ENCODE data around the gene STH.

The STH gene

GRCh38 chr17:45992904-45993303 lies 6.1 kb upstream of the STH start:
- Histone ChIP-seq H3K18ac (ENCODE audit: low read depth in 1 of 2, low read length in 2 of 2) (no peak overlapping the region), H3K9me3 (ENCODE audit: control insufficient read depth, low read length) (no peaks in the 10 kb centered on the region), H2AFZ (ENCODE audit: low read depth, low read length) (no peak overlapping the region), H2BK15ac (ENCODE audit: low read depth, poor library complexity, severe bottlenecking) (no peak overlapping the region), H3K36me3 (ENCODE audit: control insufficient read depth in 1 of 2, insufficient read depth in 2 of 2, low read depth in 1 of 2, low read length in 2 of 2) (no peaks in the 10 kb centered on the region), H3K4ac (ENCODE audit: low read depth in 1 of 2, low read length in 2 of 2) (no peak overlapping the region), H2AK5ac (ENCODE audit: low read length, severe bottlenecking) (no peak overlapping the region), H3K27me3 (ENCODE audit: control insufficient read depth in 1 of 2, insufficient read depth in 1 of 2, low read length in 2 of 2) (peaks cover 9 to 18% of the 10 kb centered on the region in 2 experiments), H2BK5ac (ENCODE audit: low read depth, low read length, poor library complexity, severe bottlenecking) (no peak overlapping the region), H4K91ac (ENCODE audit: low read length) (no peak overlapping the region), H3K23ac (ENCODE audit: low read length in 2 of 2) (no peak overlapping the region), H3K4me2 (ENCODE audit: low read length, poor library complexity, severe bottlenecking) (no peak overlapping the region), H3K4me3 (ENCODE audit: insufficient read depth in 1 of 2, low read depth in 1 of 2, low read length in 2 of 2) (no peak overlapping the region), H3K4me1 (ENCODE audit: control insufficient read depth, insufficient read depth, low read depth, low read length) (peaks cover 6% of the 10 kb centered on the region), H2BK120ac (ENCODE audit: low read depth, low read length) (no peak overlapping the region), H3K9ac (ENCODE audit: low read length) (no peak overlapping the region), H2BK12ac (ENCODE audit: low read length in 2 of 2) (no peak overlapping the region), H3K14ac (ENCODE audit: low read length in 2 of 2) (peak overlapping the region in 1 of 2 experiments; percentile 85), H3K79me1 (replicated peaks; ENCODE audit: low read length, poor library complexity, severe bottlenecking) (no peaks in the 10 kb centered on the region), H3K27ac (ENCODE audit: low read length, poor library complexity, severe bottlenecking) (no peak overlapping the region), H4K8ac (ENCODE audit: low read length) (no peak overlapping the region)
- 79% methylated on average over 10 of the region's 10 CpGs for WGBS
- no peak for DNase-seq

GRCh38 chr17:45993962-45994627 lies 5.0 kb upstream of the STH start:
- Histone ChIP-seq H3K36me3 (ENCODE audit: control insufficient read depth in 1 of 2, insufficient read depth in 2 of 2, low read depth in 1 of 2, low read length in 2 of 2) (no peaks in the 10 kb centered on the region), H3K4ac (ENCODE audit: low read depth in 1 of 2, low read length in 2 of 2) (no peak overlapping the region), H3K4me2 (ENCODE audit: low read length, poor library complexity, severe bottlenecking) (no peak overlapping the region), H3K4me1 (ENCODE audit: control insufficient read depth, insufficient read depth, low read depth, low read length) (peaks cover 6% of the 10 kb centered on the region), H2BK120ac (ENCODE audit: low read depth, low read length) (no peak overlapping the region), H2BK5ac (ENCODE audit: low read depth, low read length, poor library complexity, severe bottlenecking) (no peak overlapping the region), H3K79me1 (replicated peaks; ENCODE audit: low read length, poor library complexity, severe bottlenecking) (no peaks in the 10 kb centered on the region), H4K91ac (ENCODE audit: low read length) (no peak overlapping the region), H3K27ac (ENCODE audit: low read length, poor library complexity, severe bottlenecking) (no peak overlapping the region), H3K9ac (ENCODE audit: low read length) (no peak overlapping the region), H3K18ac (ENCODE audit: low read depth in 1 of 2, low read length in 2 of 2) (no peak overlapping the region), H3K27me3 (ENCODE audit: control insufficient read depth in 1 of 2, insufficient read depth in 1 of 2, low read length in 2 of 2) (peaks cover 13 to 23% of the 10 kb centered on the region in 2 experiments), H2BK15ac (ENCODE audit: low read depth, poor library complexity, severe bottlenecking) (no peak overlapping the region), H3K14ac (ENCODE audit: low read length in 2 of 2) (no peak overlapping the region), H3K23ac (ENCODE audit: low read length in 2 of 2) (no peak overlapping the region), H2BK12ac (ENCODE audit: low read length in 2 of 2) (no peak overlapping the region), H2AFZ (ENCODE audit: low read depth, low read length) (no peak overlapping the region), H2AK5ac (ENCODE audit: low read length, severe bottlenecking) (no peak overlapping the region), H3K9me3 (ENCODE audit: control insufficient read depth, low read length) (no peaks in the 10 kb centered on the region), H3K4me3 (ENCODE audit: insufficient read depth in 1 of 2, low read depth in 1 of 2, low read length in 2 of 2) (no peak overlapping the region), H4K8ac (ENCODE audit: low read length) (no peak overlapping the region)
- DNase-seq = no peak
- 90% methylated on average over 15 of the region's 16 CpGs for WGBS

- peaks cover 6% of the 10 kb centered on the region for H3K4me1 ChIP-seq (ENCODE audit: control insufficient read depth, insufficient read depth, low read depth, low read length)
- no peak overlapping the region for H2AK5ac ChIP-seq (ENCODE audit: low read length, severe bottlenecking)
- H3K4ac ChIP-seq (ENCODE audit: low read depth in 1 of 2, low read length in 2 of 2) = no peak overlapping the region
- H3K9me3 ChIP-seq (ENCODE audit: control insufficient read depth, low read length) = no peaks in the 10 kb centered on the region
- peaks cover 10 to 23% of the 10 kb centered on the region in 2 experiments for H3K27me3 ChIP-seq (ENCODE audit: control insufficient read depth in 1 of 2, insufficient read depth in 1 of 2, low read length in 2 of 2)
- H2AFZ ChIP-seq (ENCODE audit: low read depth, low read length) = no peak overlapping the region
- no peaks in the 10 kb centered on the region for H3K36me3 ChIP-seq (ENCODE audit: control insufficient read depth in 1 of 2, insufficient read depth in 2 of 2, low read depth in 1 of 2, low read length in 2 of 2)
- H4K8ac ChIP-seq (ENCODE audit: low read length) = no peak overlapping the region
- H3K9ac ChIP-seq (ENCODE audit: low read length) = no peak overlapping the region
- H3K27ac ChIP-seq (ENCODE audit: low read length, poor library complexity, severe bottlenecking) = no peak overlapping the region
- no peaks in the 10 kb centered on the region for H3K79me1 ChIP-seq (replicated peaks; ENCODE audit: low read length, poor library complexity, severe bottlenecking)
- H4K91ac ChIP-seq (ENCODE audit: low read length) = no peak overlapping the region
- no peak overlapping the region for H2BK15ac ChIP-seq (ENCODE audit: low read depth, poor library complexity, severe bottlenecking)
- no peak overlapping the region for H3K4me2 ChIP-seq (ENCODE audit: low read length, poor library complexity, severe bottlenecking)
- H3K23ac ChIP-seq (ENCODE audit: low read length in 2 of 2) = no peak overlapping the region
- H3K14ac ChIP-seq (ENCODE audit: low read length in 2 of 2) = no peak overlapping the region
- no peak overlapping the region for H2BK12ac ChIP-seq (ENCODE audit: low read length in 2 of 2)
- no peak overlapping the region for H3K4me3 ChIP-seq (ENCODE audit: insufficient read depth in 1 of 2, low read depth in 1 of 2, low read length in 2 of 2)
- no peak overlapping the region for H2BK5ac ChIP-seq (ENCODE audit: low read depth, low read length, poor library complexity, severe bottlenecking)
- no peak overlapping the region for H3K18ac ChIP-seq (ENCODE audit: low read depth in 1 of 2, low read length in 2 of 2)
- 90% methylated on average over 8 of the region's 8 CpGs for WGBS
- H2BK120ac ChIP-seq (ENCODE audit: low read depth, low read length) = no peak overlapping the region
- DNase-seq = no peak
Measured at GRCh38 chr17:45994987-45995386, 4.1 kb upstream of the STH start.

- Histone ChIP-seq H3K18ac (ENCODE audit: low read depth in 1 of 2, low read length in 2 of 2) (no peak overlapping the region), H3K36me3 (ENCODE audit: control insufficient read depth in 1 of 2, insufficient read depth in 2 of 2, low read depth in 1 of 2, low read length in 2 of 2) (no peaks in the 10 kb centered on the region), H2BK12ac (ENCODE audit: low read length in 2 of 2) (no peak overlapping the region), H3K4me3 (ENCODE audit: insufficient read depth in 1 of 2, low read depth in 1 of 2, low read length in 2 of 2) (no peak overlapping the region), H3K14ac (ENCODE audit: low read length in 2 of 2) (no peak overlapping the region), H4K91ac (ENCODE audit: low read length) (no peak overlapping the region), H3K27ac (ENCODE audit: low read length, poor library complexity, severe bottlenecking) (no peak overlapping the region), H3K9me3 (ENCODE audit: control insufficient read depth, low read length) (no peaks in the 10 kb centered on the region), H3K4me1 (ENCODE audit: control insufficient read depth, insufficient read depth, low read depth, low read length) (peaks cover 6% of the 10 kb centered on the region), H3K9ac (ENCODE audit: low read length) (no peak overlapping the region), H2AK5ac (ENCODE audit: low read length, severe bottlenecking) (no peak overlapping the region), H3K27me3 (ENCODE audit: control insufficient read depth in 1 of 2, insufficient read depth in 1 of 2, low read length in 2 of 2) (peaks cover 9 to 21% of the 10 kb centered on the region in 2 experiments), H3K23ac (ENCODE audit: low read length in 2 of 2) (no peak overlapping the region), H2AFZ (ENCODE audit: low read depth, low read length) (no peak overlapping the region), H3K4ac (ENCODE audit: low read depth in 1 of 2, low read length in 2 of 2) (no peak overlapping the region), H4K8ac (ENCODE audit: low read length) (no peak overlapping the region), H3K79me1 (replicated peaks; ENCODE audit: low read length, poor library complexity, severe bottlenecking) (no peaks in the 10 kb centered on the region), H2BK5ac (ENCODE audit: low read depth, low read length, poor library complexity, severe bottlenecking) (no peak overlapping the region), H3K4me2 (ENCODE audit: low read length, poor library complexity, severe bottlenecking) (no peak overlapping the region), H2BK15ac (ENCODE audit: low read depth, poor library complexity, severe bottlenecking) (no peak overlapping the region), H2BK120ac (ENCODE audit: low read depth, low read length) (no peak overlapping the region)
- DNase-seq = no peak
- 86% methylated on average over 14 of the region's 14 CpGs for WGBS
Measured at GRCh38 chr17:45995627-45996270, 3.3 kb upstream of the STH start.
